Measurements from ENCODE around the gene YJU2. TPM values are rescaled to one million over a fixed set of nuclear protein-coding genes. Genes with fewer than 3 reads are reported as not detected.
"Not testable (repeated sequence)": the region's sequence is repeated elsewhere in the genome, so short reads cannot be mapped to it uniquely, and the experiment has no call there.

YJU2 gene
- total RNA-seq, 2 experiments from 2014 or later, result 24.8 to 25.5 TPM

- H3K27ac Mint-ChIP-seq, result peak overlapping the region; percentile 83
- no peaks in the 10 kb centered on the region for H3K27me3 Mint-ChIP-seq
- CTCF ChIA-PET, result interaction anchor here (0.6 to 2.4 kb wide), 3 partner anchors 8 to 504 kb away, joined by 3 to 6 read pairs (median 3); partner anchors contain the start of gene SH3GL1
- peaks cover 37% of the 10 kb centered on the region for H3K36me3 Mint-ChIP-seq (ENCODE audit: low read depth)
- POLR2A ChIA-PET, result no interaction called here
- H3K4me3 Mint-ChIP-seq, result peak overlapping the region; percentile 30
- peaks cover 37% of the 10 kb centered on the region for H3K4me1 Mint-ChIP-seq
- DNase-seq, result no peak
- H3K9me3 Mint-ChIP-seq, result no peaks in the 10 kb centered on the region
Observed at GRCh38 chr19:4264812-4265211, 17.9 kb downstream of the YJU2 start.

- POLR2A ChIA-PET, result interaction anchor here (1.0 kb wide), 1 partner anchor 86 kb away, joined by 3 read pairs; no protein-coding TSS in a partner anchor
- H3K27ac Mint-ChIP-seq, result no peak overlapping the region
- CTCF ChIA-PET, result interaction anchor here (0.6 to 3.1 kb wide), 29 partner anchors 8 to 268 kb away, joined by 3 to 33 read pairs (median 5); partner anchors contain the start of genes CHAF1A, HDGFL2, MPND and PLIN5
- DNase-seq, result no peak
- H3K36me3 Mint-ChIP-seq (ENCODE audit: low read depth), result peaks cover 33% of the 10 kb centered on the region
- H3K27me3 Mint-ChIP-seq, result no peaks in the 10 kb centered on the region
- H3K4me3 Mint-ChIP-seq, result no peak overlapping the region
- peaks cover 35% of the 10 kb centered on the region for H3K4me1 Mint-ChIP-seq
- no peaks in the 10 kb centered on the region for H3K9me3 Mint-ChIP-seq
Observed at GRCh38 chr19:4266253-4267000, 19.5 kb downstream of the YJU2 start.

GRCh38 chr19:4267101-4267900, 20.4 kb downstream of the YJU2 start:
- peaks cover 35% of the 10 kb centered on the region for H3K4me1 Mint-ChIP-seq
- no peaks in the 10 kb centered on the region for H3K27me3 Mint-ChIP-seq
- no peak overlapping the region for H3K27ac Mint-ChIP-seq
- CTCF ChIA-PET, result interaction anchor here (0.6 to 3.1 kb wide), 29 partner anchors 8 to 268 kb away, joined by 3 to 33 read pairs (median 5); partner anchors contain the start of genes CHAF1A, HDGFL2, MPND and PLIN5
- no peak overlapping the region for H3K4me3 Mint-ChIP-seq
- POLR2A ChIA-PET, result interaction anchor here (0.6 to 1.0 kb wide), 2 partner anchors 78 to 85 kb away, joined by 3 read pairs; no protein-coding TSS in a partner anchor
- H3K9me3 Mint-ChIP-seq, result no peaks in the 10 kb centered on the region
- peak; percentile 74 for DNase-seq
- H3K36me3 Mint-ChIP-seq (ENCODE audit: low read depth), result peaks cover 39% of the 10 kb centered on the region

GRCh38 chr19:4267901-4268815, 21.3 kb downstream of the YJU2 start:
- POLR2A ChIA-PET, result no interaction called here
- peaks cover 34% of the 10 kb centered on the region for H3K4me1 Mint-ChIP-seq
- CTCF ChIA-PET, result interaction anchor here (0.7 to 3.1 kb wide), 15 partner anchors 9 to 267 kb away, joined by 3 to 33 read pairs (median 6); partner anchors contain the start of genes CHAF1A, MPND, PLIN5 and SH3GL1
- no peak for DNase-seq
- no peak overlapping the region for H3K4me3 Mint-ChIP-seq
- H3K36me3 Mint-ChIP-seq (ENCODE audit: low read depth), result peaks cover 39% of the 10 kb centered on the region
- H3K9me3 Mint-ChIP-seq, result no peaks in the 10 kb centered on the region
- no peaks in the 10 kb centered on the region for H3K27me3 Mint-ChIP-seq
- no peak overlapping the region for H3K27ac Mint-ChIP-seq

GRCh38 chr19:4268816-4269430, 22.0 kb downstream of the YJU2 start:
- Mint-ChIP-seq H3K9me3 (no peaks in the 10 kb centered on the region), H3K27me3 (no peaks in the 10 kb centered on the region), H3K4me3 (no peak overlapping the region), H3K4me1 (peaks cover 30% of the 10 kb centered on the region), H3K27ac (no peak overlapping the region), H3K36me3 (ENCODE audit: low read depth) (peaks cover 36% of the 10 kb centered on the region)
- ChIA-PET CTCF (interaction anchor here (1.3 to 3.1 kb wide), 3 partner anchors 10 to 255 kb away, joined by 3 to 33 read pairs (median 18); partner anchors contain the start of genes CHAF1A and SH3GL1), POLR2A (no interaction called here)
- DNase-seq, result no peak

GRCh38 chr19:4272894-4273293, 26.0 kb downstream of the YJU2 start:
- peak overlapping the region; percentile 41 for H3K27ac Mint-ChIP-seq
- no peak for DNase-seq
- no peaks in the 10 kb centered on the region for H3K9me3 Mint-ChIP-seq
- H3K4me1 Mint-ChIP-seq, result no peaks in the 10 kb centered on the region
- CTCF ChIA-PET, result no interaction called here
- peaks cover 14% of the 10 kb centered on the region for H3K36me3 Mint-ChIP-seq (ENCODE audit: low read depth)
- POLR2A ChIA-PET, result no interaction called here
- no peak overlapping the region for H3K4me3 Mint-ChIP-seq
- H3K27me3 Mint-ChIP-seq, result peaks cover 3% of the 10 kb centered on the region

- CTCF ChIA-PET, result interaction anchor here (0.6 to 1.2 kb wide), 4 partner anchors 11 to 602 kb away, joined by 3 to 5 read pairs (median 3); no protein-coding TSS in a partner anchor
- POLR2A ChIA-PET, result not testable (repeated sequence)
Observed at GRCh38 chr19:4274321-4274686, 27.4 kb downstream of the YJU2 start.

GRCh38 chr19:4277191-4277696, 30.4 kb downstream of the YJU2 start:
- H3K27me3 Mint-ChIP-seq, result peaks cover 27% of the 10 kb centered on the region
- ChIA-PET POLR2A (no interaction called here), CTCF (interaction anchor here (0.8 to 5.9 kb wide), 3 partner anchors 10 to 75 kb away, joined by 3 to 21 read pairs (median 3); no protein-coding TSS in a partner anchor)
- no peak overlapping the region for H3K27ac Mint-ChIP-seq
- peaks cover 2% of the 10 kb centered on the region for H3K4me1 Mint-ChIP-seq
- H3K9me3 Mint-ChIP-seq, result no peaks in the 10 kb centered on the region
- DNase-seq, result no peak
- H3K4me3 Mint-ChIP-seq, result no peak overlapping the region
- H3K36me3 Mint-ChIP-seq (ENCODE audit: low read depth), result peaks cover under 1% of the 10 kb centered on the region

More at GRCh38 chr19:4274321-4274686, 27.4 kb downstream of the YJU2 start:
- H3K27me3 Mint-ChIP-seq, result peaks cover 10% of the 10 kb centered on the region
- not testable (repeated sequence) for H3K9me3 Mint-ChIP-seq; H3K27ac Mint-ChIP-seq; H3K36me3 Mint-ChIP-seq (ENCODE audit: low read depth); DNase-seq; H3K4me1 Mint-ChIP-seq; H3K4me3 Mint-ChIP-seq

- Mint-ChIP-seq H3K27ac (no peak overlapping the region), H3K9me3 (no peaks in the 10 kb centered on the region), H3K27me3 (peaks cover 27% of the 10 kb centered on the region), H3K4me3 (no peak overlapping the region), H3K4me1 (peaks cover 2% of the 10 kb centered on the region), H3K36me3 (ENCODE audit: low read depth) (no peaks in the 10 kb centered on the region)
- no peak for DNase-seq
- ChIA-PET CTCF (interaction anchor here (1.2 to 5.9 kb wide), 3 partner anchors 11 to 47 kb away, joined by 3 to 21 read pairs (median 3); no protein-coding TSS in a partner anchor), POLR2A (interaction anchor here (0.7 kb wide), 1 partner anchor 148 kb away, joined by 3 read pairs; no protein-coding TSS in a partner anchor)
Observed at GRCh38 chr19:4278010-4278409, 31.1 kb downstream of the YJU2 start.

- Mint-ChIP-seq H3K4me1 (peaks cover 2% of the 10 kb centered on the region), H3K9me3 (no peaks in the 10 kb centered on the region), H3K36me3 (ENCODE audit: low read depth) (no peaks in the 10 kb centered on the region), H3K4me3 (no peak within 1 kb of the TSS), H3K27me3 (peaks cover 27% of the 10 kb centered on the region), H3K27ac (no peak within 1 kb of the TSS)
- no peak for DNase-seq
- CTCF ChIA-PET, result interaction anchor here (1.3 to 5.9 kb wide), 2 partner anchors 11 to 47 kb away, joined by 3 to 21 read pairs; no protein-coding TSS in a partner anchor
- POLR2A ChIA-PET, result interaction anchor here (0.7 kb wide), 1 partner anchor 148 kb away, joined by 3 read pairs; no protein-coding TSS in a partner anchor
Observed at GRCh38 chr19:4278419-4279266, 31.8 kb downstream of the YJU2 start, which contains the start of gene SHD. SHD (plus strand) TSS chr19:4279266; CDS start chr19:4280064, 798 bp downstream.

GRCh38 chr19:4279267-4279529, 32.3 kb downstream of the YJU2 start:
- ChIA-PET POLR2A (no interaction called here), CTCF (interaction anchor here (5.9 kb wide), 1 partner anchor 12 kb away, joined by 21 read pairs; no protein-coding TSS in a partner anchor)
- Mint-ChIP-seq H3K27ac (no peak overlapping the region), H3K4me1 (peaks cover 2% of the 10 kb centered on the region), H3K27me3 (peaks cover 27% of the 10 kb centered on the region), H3K36me3 (ENCODE audit: low read depth) (no peaks in the 10 kb centered on the region), H3K9me3 (no peaks in the 10 kb centered on the region), H3K4me3 (no peak overlapping the region)
- no peak for DNase-seq
